Lower lobe of right lung (tissue), 2 donors: ENCODE data around the gene LRRC23. TPM values are rescaled to one million over a fixed set of nuclear protein-coding genes. Genes with fewer than 3 reads are reported as not detected.

Experiments used
- ATAC-seq, 2 donors: fragments of 200-7000 bp; cut with Tn5 transposase; one replicate each; pipeline ENCODE4 v1.9.1; 2020 to 2022; ENCODE audit warnings: mild to moderate bottlenecking in 2 of 2, moderate library complexity in 2 of 2
- DNase-seq: peaks from one replicate; pipeline ENCODE4 v3.0.0-alpha.2; 2020
- H3K27ac ChIP-seq: fragments of 200-600 bp; one replicate; pipeline ENCODE4 v1.8.0; 2022
- H3K27me3 ChIP-seq: fragments of 200-600 bp; one replicate; pipeline ENCODE4 v1.8.0; 2022; ENCODE audit warnings: low read depth
- H3K36me3 ChIP-seq: fragments of 200-600 bp; one replicate; pipeline ENCODE4 v1.8.0; 2022; ENCODE audit warnings: mild to moderate bottlenecking
- H3K4me1 ChIP-seq: fragments of 200-600 bp; one replicate; pipeline ENCODE4 v1.8.0; 2022
- H3K4me3 ChIP-seq: fragments of 200-600 bp; one replicate; pipeline ENCODE4 v1.8.0; 2022; ENCODE audit warnings: mild to moderate bottlenecking
- H3K9me3 ChIP-seq: fragments of 200-600 bp; one replicate; pipeline ENCODE4 v1.8.0; 2022
- intact Hi-C: fragments of 100-400 bp; cut with DNase I; formaldehyde crosslinking; loops from one replicate; pipeline ENCODE4 v1.11.0; 2022
- long read RNA-seq: library from polyadenylated mRNA; unstranded; transcript quantifications from one replicate; pipeline ENCODE4 v2.0.0, GENCODE V29; 2021
- total RNA-seq: library from RNA; stranded (reverse); fragmentation: NEBNext Ultra II Directional; extraction: Animal tissue kit (Norgen Biotek cat#: 25700); gene quantifications from one replicate; pipeline ENCODE4 v1.2.1, GENCODE V29; 2021
- TF ChIP-seq, protein P1 (sequence below): fragments of 200-600 bp; IDR thresholded peaks from one replicate; pipeline ENCODE4 v1.8.0; 2022; ENCODE audit warnings: antibody characterized with exemption, mild to moderate bottlenecking
- donor health status: DM: no; HTN: yes; CAD: no; lungs with severe emphysema.

The LRRC23 gene, protein sequence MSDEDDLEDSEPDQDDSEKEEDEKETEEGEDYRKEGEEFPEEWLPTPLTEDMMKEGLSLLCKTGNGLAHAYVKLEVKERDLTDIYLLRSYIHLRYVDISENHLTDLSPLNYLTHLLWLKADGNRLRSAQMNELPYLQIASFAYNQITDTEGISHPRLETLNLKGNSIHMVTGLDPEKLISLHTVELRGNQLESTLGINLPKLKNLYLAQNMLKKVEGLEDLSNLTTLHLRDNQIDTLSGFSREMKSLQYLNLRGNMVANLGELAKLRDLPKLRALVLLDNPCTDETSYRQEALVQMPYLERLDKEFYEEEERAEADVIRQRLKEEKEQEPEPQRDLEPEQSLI
- 26.6 TPM for total RNA-seq
- long read RNA-seq, partial matches to known transcripts, result 15 of 29 reads
- long read RNA-seq, other reads (novel, unspliced or antisense), result 11 of 29 reads

GRCh38 chr12:6904280-6905276, at the start of gene LRRC23:
LRRC23 (plus strand) TSS chr12:6904822; CDS start chr12:6905634, 812 bp downstream.
- TF ChIP-seq, protein P1, sequence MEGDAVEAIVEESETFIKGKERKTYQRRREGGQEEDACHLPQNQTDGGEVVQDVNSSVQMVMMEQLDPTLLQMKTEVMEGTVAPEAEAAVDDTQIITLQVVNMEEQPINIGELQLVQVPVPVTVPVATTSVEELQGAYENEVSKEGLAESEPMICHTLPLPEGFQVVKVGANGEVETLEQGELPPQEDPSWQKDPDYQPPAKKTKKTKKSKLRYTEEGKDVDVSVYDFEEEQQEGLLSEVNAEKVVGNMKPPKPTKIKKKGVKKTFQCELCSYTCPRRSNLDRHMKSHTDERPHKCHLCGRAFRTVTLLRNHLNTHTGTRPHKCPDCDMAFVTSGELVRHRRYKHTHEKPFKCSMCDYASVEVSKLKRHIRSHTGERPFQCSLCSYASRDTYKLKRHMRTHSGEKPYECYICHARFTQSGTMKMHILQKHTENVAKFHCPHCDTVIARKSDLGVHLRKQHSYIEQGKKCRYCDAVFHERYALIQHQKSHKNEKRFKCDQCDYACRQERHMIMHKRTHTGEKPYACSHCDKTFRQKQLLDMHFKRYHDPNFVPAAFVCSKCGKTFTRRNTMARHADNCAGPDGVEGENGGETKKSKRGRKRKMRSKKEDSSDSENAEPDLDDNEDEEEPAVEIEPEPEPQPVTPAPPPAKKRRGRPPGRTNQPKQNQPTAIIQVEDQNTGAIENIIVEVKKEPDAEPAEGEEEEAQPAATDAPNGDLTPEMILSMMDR, result no peak
- H3K4me3 ChIP-seq, result peak within 1 kb of the TSS; percentile 68
- H3K9me3 ChIP-seq, result no peaks in the 10 kb centered on the region
- intact Hi-C loops, result no loop called here
- no peaks in the 10 kb centered on the region for H3K27me3 ChIP-seq
- DNase-seq (peak; percentile 98), ATAC-seq (peak; percentile 96 to 98)
- H3K36me3 ChIP-seq, result peaks cover 5% of the 10 kb centered on the region
- H3K27ac ChIP-seq, result peak within 1 kb of the TSS; percentile 82
- H3K4me1 ChIP-seq, result peaks cover 16% of the 10 kb centered on the region

DNA sequence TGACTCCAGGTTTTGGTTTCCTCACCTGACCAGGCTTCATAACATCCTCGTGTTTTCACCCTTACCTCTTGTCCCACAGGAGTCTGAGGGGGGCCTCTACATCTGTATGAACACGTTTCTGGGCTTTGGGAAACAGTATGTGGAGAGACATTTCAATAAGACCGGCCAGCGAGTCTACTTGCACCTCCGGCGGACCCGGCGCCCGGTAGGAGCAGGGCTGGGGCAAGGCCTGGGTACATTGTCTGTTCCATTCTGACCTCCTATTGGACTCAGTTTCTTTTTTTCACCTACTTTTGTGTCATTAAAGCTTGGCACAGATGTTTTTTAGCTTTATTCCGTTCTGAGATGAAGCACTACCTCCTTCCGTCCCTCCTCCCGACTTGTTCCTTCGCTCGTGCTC, 49.3 kb upstream of the LRRC23 start:
- peaks cover 53% of the 10 kb centered on the region for H3K36me3 ChIP-seq

DNA sequence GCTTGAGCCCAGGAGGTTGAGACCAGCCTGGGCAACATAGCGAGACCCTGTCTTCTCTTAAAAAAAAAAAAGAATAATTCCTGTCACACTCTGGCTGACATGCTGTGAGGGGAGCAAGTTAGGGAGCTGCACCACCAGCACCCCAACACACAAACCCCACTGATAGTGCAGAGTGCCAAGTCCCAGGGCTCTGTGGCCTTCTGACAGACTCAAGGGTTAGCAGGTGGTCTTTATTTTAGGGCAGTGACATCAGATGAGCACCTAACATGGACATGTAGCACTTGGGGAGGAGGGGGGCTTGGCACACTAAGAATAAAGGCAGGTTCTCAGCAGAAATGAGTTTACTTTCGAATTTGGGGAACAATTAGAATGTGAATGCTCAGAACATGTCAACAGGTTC, 45.8 kb upstream of the LRRC23 start:
- Histone ChIP-seq H3K27ac (no peak overlapping the region), H3K9me3 (no peaks in the 10 kb centered on the region), H3K4me1 (no peaks in the 10 kb centered on the region), H3K4me3 (no peak overlapping the region), H3K36me3 (peaks cover 88% of the 10 kb centered on the region), H3K27me3 (no peaks in the 10 kb centered on the region)
- ATAC-seq (no peak), DNase-seq (no peak)
- intact Hi-C loops, result no loop called here
- TF ChIP-seq, protein P1, result no peak

More for the DNA sequence above, 49.3 kb upstream of the LRRC23 start:
- no peak overlapping the region for H3K27ac ChIP-seq
- no peaks in the 10 kb centered on the region for H3K9me3 ChIP-seq
- intact Hi-C loops, result no loop called here
- ATAC-seq (no peak), DNase-seq (no peak)
- no peaks in the 10 kb centered on the region for H3K27me3 ChIP-seq
- H3K4me1 ChIP-seq, result peaks cover 12% of the 10 kb centered on the region
- no peak overlapping the region for H3K4me3 ChIP-seq
- TF ChIP-seq, protein P1, result no peak

GRCh38 chr12:6860116-6860515, 44.5 kb upstream of the LRRC23 start:
- Histone ChIP-seq H3K9me3 (no peaks in the 10 kb centered on the region), H3K36me3 (peaks cover 100% of the 10 kb centered on the region), H3K4me1 (no peaks in the 10 kb centered on the region), H3K4me3 (no peak overlapping the region), H3K27me3 (no peaks in the 10 kb centered on the region), H3K27ac (no peak overlapping the region)
- DNase-seq, result no peak
- no peak for ATAC-seq
- intact Hi-C loops, result no loop called here
- TF ChIP-seq, protein P1, result no peak

GRCh38 chr12:6860942-6861341, 43.7 kb upstream of the LRRC23 start:
- H3K4me3 ChIP-seq, result no peak overlapping the region
- TF ChIP-seq, protein P1, result no peak
- intact Hi-C loops, result no loop called here
- no peak for DNase-seq
- H3K27ac ChIP-seq, result no peak overlapping the region
- H3K4me1 ChIP-seq, result no peaks in the 10 kb centered on the region
- ATAC-seq, result no peak
- no peaks in the 10 kb centered on the region for H3K9me3 ChIP-seq
- no peaks in the 10 kb centered on the region for H3K27me3 ChIP-seq
- peaks cover 99% of the 10 kb centered on the region for H3K36me3 ChIP-seq
